Inferior parietal cortex (tissue), 1 donor: ENCODE results near the gene RFTN1.

Source experiments
- DNase-seq: peaks from one replicate; pipeline ENCODE4 v3.0.0-alpha.2; 2016; ENCODE audit errors: extremely low spot score

RFTN1 gene

DNA sequence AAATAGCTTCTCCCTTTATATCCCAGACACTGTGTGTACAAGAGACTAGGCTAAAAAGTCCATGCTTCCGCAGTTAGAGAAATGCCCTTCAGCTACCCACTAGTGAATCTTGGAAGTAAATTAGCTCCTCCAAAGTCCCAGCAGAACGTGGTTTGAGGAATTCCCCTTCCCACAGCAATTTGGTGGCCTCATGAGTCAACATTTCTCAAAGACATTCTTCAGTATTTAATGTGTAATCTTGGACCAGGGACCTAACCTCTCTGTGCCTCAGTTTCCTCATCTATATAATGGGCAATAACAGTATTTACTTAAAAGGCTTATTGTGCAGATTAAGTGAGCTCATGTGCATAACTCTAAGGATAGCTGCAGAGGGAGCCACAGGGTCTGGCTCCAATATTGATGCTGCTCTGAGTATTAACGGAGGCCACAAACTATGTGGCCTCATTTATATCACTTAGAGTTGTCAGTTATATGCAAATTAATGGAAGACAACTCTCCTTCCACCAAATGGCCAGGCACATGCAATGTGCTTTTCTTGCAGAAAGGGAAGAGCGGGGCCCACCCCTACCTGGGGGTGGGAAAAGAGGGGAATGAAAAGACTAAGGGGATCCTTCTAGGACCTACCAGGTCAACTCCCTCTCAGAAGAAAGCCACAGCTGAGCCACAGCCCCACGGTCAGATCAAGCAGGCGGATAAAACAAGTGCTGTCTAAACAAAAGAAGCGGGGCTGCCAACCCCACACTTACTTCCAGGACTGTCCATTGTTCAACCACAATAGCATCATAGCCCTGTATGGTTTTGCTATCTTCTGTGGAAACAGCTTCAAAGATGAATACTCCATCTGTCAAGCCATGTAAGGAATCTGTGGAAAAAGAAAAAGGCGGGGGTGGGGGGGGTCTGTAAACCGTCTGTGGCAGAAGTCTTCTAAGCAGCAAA is 156.0 kb downstream of the RFTN1 start:
- no peak for DNase-seq

DNA sequence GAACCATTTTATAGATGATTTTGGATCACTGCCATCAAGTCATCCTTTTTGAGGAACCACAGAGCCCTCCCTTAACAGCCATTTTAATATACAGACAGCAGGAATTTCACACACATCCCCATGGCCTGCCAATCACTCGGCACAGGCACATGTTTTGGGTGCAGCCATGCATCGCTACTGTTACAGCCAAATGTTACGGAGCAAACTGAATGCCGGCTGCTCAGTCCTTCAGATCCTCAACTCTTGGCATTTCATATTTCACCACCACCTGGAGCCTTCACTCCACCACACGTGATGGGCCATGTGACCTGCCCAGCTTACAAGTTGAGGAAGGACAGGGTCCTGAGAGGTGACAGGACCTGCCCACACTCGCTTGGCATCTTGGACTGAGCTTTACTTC is 157.7 kb downstream of the RFTN1 start:
- DNase-seq: no peak

DNA sequence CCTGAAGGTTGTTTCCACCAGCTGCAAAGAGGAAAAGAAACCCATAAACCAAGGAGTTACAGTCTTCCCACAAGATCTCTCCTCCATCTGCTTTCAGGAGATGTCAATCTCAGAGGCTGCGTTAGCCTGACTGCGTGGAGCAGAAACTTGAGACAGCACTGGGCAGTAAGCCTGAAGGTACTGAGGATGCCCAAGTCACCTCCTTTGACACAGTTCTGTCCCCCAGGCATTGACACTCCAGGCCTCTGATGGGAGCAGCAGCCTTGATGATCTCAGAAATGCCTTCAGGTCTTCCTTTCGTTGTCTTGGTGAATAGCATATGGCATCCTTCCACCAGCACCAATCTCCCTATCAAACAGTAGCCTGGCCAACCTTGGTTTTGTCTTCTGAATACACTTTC is 159.2 kb downstream of the RFTN1 start:
- no peak for DNase-seq

DNA sequence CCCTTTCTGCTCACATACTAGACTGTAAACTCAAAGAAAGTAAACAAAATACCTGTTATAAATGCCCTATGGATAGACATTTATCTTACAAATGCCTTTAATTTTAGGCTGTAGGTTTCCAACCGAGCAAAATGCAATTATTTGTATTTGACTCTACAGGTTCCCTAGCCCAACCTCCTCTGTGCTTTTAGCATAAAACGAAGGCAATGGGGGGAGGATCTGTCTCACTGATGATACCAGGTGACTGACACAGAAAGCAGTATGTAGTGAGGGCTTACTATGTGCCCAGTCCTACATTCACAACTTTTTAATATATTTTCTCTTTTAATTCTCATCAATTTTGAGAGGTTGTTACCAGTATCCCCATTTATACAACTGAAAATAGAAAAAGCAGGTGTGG is 161.1 kb downstream of the RFTN1 start:
- DNase-seq: no peak

DNA sequence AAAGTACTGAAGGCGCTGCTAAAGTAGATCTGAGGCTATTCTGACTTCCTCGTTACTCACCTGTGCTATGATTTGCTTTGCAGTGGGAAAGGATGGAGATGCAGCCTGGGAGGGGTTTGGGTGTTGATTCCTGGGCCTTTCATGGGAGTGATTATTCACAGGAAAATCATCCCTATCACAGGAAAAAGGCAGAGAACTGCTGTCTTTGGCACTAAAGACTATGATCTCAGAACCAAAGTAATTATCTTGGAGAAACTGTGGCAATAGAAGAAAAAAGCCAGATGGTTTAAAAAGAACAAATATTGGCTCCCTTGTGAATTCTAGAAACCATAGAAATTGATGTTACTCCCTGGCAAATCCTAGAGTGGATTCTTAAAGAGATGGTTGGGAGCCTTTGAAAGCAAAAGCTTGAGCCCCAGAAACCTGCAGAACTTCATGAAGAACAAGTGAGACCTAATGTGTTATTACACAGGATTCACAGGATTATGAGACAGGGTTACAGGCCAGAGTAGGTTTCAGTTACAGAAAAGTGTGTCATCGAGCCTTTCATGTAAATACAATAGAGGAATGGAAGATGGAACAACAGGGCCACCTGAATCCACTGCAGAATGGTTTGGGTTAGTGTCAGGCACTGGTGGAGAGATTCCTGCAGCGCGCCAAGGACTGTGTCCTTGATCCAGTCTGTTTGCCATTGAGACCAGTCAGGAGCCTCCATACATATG is 162.7 kb downstream of the RFTN1 start:
- no peak for DNase-seq

DNA sequence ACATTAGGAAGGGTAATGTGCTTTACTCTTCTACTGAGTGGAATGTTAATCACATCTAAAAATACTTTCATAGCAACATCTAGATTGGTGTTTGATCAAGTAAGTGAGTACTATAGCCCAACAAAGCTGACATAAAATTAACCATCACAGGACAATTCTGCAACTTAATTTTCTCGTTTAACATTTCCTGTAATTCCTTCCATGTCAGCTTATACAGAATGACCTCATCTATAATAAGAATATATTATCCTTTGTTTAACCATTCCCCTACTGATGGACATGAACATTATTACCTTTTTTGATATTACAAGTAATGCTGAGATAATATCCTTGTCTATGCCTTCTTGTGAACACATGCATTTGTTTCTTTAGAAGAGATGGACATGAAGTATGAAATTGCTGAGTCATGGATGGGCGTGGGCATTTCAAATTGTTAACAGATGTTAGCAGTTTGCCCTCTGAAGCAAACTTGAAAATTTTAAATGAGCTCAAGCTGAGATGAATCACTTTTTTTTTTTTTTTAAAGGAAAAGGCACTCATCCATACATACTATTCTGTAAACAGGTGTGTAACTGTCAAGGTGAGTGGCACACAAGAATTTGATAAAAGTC is 163.4 kb downstream of the RFTN1 start:
- DNase-seq: no peak

DNA sequence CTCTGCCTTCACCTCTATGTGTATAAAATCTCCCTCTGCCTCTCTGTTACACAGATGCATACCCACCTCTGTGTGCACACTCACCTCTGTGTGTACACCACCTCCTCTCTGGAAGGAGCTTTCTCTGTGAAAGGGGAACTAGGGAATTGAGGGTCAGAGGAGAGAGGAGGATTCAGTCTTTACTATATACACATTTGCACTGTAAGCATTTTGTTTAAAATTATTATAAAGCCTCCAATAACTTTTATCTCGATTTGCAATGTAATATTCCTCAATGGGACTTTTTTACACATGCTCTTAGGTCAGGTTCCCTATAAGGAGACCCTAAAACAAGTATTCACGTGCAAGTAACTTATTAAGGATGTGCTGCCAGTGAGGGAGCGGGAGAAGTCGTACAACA is 166.0 kb downstream of the RFTN1 start:
- DNase-seq: no peak

DNA sequence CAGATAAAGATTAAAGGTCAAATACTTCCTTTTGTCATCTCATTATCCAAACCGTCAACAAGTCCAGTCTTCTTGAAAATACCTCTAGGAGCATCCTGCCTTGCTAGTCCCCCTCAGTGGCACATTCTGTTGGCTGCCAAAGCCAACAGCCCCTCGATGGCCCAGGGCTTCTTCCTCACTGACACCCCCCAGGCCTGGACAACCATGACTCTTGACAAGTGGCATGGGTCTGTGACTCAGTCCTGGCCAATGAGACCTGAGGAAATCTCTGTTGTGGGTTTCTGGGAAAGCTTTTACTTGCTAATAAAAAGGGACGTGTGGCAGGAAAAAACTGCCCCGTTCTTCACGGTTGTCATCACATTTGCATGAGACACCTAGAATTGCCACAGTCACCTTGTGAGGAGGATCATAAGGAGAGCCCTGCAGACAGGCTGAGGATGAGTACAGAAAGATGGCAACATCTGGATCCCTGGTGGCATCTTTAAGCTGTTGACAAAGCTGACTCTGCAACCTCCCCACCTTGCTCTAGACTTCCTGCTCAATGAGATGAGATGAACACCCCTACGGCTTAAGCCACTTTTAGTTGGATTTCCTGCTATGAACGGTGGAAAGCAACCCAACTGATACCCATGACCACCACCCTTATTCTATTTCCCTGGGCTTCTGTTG is 167.0 kb downstream of the RFTN1 start:
- DNase-seq: no peak

DNA sequence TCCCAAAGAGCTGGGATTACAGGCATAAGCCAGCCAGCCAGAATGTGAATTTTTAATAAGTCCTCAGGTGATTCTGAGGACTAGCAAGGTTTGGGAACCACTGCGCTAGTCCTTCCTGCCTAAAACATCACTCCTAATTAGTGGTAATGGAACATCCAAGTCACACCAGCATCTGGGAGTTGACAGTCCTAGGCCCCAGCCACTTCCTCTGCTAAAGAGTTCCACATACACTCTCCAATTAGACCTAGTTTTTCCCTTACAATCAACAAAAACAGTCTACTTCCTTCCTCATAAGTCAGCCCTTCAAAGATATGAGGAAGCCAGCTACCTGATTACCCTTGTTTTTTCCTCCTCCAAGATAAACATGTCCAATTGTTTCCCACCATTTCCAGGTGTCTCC is 170.4 kb downstream of the RFTN1 start:
- DNase-seq: no peak

DNA sequence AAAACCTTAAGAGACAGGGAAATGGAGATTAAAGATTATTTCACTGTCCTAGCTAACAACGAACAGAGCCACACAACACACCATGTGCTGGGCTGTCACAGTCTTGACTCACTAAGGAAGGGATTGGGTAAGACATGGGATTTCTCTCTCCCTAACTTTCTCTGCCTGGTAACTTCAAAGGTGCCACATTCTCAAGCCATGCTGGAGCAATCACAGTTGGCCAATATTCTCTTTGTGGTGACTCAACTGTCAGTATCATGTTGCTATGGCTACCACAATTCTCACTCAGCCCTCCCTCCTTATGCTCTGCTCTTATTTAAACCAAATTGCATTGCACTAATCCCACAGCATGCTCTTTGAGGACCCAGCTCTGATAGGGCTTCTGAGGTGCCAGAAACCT is 174.5 kb downstream of the RFTN1 start:
- peak; percentile 39 for DNase-seq

DNA sequence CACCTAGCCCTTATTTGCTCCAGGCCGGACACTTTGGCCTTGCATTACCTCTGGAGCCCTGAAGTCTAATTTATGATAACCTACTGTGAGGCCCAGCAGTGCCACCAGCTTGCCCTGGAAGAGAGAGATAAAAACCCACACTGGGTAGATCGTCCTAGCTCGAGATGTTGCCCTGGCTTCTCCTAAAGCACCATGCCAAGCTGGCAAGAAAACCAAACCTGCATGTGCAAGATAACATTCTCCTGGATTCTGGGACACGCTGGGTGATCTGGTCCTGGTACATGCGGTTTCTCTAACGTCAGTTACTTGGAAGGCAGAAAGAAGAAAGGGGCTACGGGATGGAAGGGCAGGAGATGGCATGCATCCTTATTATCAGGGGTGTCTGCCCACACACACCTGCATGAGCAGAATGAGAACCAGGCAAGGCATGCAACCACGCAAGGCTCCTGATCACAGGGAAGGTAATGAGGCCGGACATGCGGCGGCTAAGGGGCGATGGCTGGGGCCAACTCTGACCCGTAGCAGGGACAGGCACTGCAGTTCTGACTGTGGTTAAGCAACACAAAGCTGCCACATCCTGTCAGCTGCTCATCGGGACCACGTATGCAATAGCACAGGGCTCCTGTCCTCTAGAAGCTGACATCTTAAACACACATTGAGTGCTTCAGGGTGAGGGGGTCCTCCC is 175.5 kb downstream of the RFTN1 start:
- DNase-seq: no peak

DNA sequence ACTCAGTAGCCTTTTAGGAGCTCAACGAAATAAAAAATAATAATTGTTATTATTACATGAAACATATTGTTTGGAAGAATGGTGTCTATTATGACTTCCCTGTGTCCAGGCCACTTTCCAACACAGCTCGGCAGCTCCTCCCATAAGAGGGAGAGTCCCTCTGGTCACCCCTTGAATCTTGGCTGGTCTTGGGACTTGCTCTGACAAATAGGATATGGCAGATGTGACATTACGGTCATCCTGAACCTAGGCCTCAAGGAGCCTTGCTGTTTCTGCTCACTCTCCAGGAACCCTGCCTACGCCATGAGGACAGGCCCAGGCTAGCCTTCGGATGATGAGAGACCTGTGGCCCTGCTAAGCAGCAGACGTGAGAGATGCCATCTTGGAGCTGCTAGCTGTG is 176.7 kb downstream of the RFTN1 start:
- no peak for DNase-seq

DNA sequence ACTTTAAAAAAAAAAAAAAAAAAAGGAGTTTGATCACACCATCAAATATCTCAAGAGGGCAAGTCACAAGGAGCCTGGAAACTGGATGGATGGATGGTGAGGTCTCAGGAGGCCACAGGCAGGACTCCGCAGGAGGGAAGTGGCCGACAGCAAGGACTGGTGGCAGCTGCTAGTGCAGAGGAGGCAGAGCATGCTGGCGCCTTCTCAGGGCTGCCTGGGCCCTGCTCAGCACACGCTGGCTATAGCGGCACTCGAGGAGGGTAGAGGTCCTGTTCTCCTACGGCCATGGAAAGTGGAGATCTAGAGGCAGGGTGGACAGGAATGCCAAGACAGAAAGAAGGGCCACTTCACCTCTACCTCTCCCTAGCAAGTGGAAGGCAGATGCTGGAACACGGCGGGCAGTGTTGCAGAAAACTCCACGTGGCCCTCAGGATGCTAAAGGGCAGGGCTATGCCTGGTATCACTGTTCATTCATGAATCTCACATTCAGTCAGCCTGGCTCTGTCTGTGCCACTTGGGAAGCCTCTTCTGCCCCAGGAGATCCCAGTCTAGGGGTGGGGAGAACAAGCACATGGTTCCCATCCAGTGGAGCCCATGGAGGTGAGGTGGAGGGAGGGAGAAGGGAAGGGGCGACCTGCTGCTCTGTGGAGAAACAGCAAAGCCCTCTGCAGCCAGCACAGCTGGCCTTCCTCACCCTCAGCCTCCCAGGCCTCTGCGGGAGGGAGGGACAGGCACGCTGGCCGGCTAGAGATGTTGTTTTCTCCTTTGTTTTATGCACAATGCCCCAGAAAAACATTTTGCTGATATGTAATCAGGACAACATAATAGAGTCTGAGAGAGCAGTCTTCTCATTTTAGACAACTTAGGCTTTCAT is 177.5 kb downstream of the RFTN1 start:
- DNase-seq: no peak

DNA sequence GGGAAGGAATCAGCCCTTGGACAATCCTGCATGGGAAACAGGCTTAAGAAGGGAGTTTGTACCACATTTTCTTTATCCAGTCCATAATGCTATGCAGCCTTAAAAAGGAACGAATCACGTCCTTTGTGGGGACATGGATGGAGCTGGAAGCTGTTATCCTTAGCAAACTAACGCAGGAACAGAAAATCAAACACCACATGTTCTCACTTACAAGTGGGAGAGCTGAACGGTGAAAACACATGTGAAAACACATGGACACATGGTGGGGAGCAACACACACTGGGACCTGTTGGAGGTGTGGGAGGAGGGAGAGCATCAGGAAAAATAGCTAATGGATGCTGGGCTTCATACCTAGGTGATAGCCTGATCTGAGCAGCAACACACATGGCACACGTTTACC is 178.2 kb downstream of the RFTN1 start:
- DNase-seq: no peak

DNA sequence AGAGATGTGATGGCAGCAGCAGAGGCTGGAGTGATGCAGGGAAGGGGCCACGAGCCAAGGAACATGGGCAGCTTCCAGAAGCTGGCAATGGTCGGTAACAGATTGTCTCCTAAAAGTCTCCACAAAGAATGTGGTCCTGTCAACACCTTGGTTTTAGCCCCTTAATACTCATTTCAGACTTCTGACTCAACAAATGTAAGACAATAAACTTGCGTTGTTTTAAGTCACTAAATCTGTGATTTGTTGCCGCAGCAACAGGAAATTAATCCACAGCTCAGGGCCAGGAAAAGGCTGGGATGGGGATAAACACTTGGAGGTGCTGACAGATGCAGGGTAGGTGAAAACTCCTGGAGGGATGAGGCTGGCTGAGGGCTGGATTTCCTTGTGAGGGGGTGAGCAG is 178.6 kb downstream of the RFTN1 start:
- no peak for DNase-seq

DNA sequence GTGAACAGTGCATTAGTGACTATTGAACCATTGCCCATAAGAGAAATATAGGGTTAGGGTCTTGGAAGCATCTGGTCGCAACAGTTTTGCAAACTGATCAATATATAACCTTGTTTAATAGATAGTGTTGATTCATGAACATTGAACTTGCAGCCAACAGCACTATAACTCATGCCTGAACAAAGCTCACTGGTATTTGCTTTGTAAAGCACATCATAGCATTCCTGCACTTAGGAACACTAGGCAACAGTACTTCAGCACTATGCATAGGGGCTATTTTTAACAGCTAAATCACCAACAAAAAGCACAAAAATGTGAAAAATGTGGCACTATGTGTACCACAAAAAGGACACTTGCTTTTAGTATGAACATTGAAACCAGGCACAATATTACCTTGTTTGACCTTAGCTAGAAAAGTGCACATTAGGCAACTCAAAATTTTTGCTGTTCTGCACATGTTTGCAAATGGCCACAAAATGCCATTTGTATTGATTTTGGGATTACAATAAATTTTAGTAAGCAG is 180.5 kb downstream of the RFTN1 start:
- DNase-seq: no peak

DNA sequence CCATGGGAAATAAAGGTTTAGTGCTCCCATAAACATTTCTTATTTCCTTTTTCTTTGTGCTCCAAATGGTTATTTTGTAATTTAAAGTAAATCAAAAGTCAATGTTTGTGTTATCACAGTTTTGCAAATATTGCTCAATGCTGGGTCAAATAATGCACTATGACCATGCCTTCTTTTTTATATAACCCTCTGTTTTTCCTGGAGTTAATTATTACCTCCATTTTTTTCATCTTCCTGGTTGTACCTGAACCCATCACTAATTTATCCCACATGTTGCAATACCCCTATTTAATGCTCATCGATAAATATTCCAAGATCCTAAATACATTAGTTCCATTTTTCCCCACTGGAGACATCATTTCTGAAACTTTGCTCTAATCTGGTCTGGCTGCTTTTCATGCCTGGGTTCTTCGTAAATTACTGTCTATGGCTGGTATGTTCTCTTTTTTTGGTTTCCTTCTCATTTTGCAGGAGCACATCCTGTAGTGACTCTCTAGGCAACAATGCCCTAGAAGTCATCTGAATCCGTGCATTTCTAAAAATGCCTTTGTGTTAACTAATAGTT is 182.1 kb downstream of the RFTN1 start:
- no peak for DNase-seq

DNA sequence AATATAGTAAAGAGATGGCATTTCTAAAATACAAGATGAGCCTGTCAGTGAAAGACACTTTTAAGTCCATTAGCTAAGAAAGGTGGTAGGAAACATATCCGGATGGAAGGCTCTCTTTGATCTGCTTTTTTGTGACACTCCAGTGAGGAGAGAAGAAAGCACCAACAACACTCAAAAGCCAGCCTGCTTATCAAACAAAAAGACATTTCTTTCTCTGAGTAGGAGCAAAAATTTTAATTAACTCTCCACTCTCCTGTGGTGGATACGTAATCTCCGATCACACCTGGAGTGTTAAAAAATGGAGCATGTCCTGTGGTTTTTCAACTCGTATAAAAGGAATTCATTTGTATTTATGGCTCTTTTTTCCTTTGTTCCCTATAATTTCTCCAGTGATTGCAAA is 183.1 kb downstream of the RFTN1 start:
- no peak for DNase-seq

DNA sequence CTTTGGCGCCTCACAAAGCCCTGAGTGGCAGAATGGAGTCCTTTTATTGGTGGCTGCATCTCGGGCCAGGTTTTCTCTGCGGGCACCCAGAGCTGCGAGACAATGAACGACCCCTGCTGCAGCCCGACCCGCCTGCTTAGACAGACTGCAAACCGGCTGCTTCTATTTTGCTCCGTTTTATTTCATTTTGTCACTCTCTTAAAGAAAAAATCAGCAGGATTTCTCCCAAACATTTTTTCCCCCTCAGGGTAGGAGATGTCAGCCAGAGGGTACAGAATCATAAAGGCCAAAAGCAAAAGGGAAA is 183.7 kb downstream of the RFTN1 start:
- DNase-seq: no peak
